Panc1 (cell line): Measurements from ENCODE around the gene CEP85L.

Experiments
- CTCF ChIP-seq: fragments of 450-650 bp; IDR thresholded peaks from 2 replicates; pipeline ENCODE4 v1.5.1; 2017; ENCODE audit warnings: mild to moderate bottlenecking
- REST ChIP-seq, 2 experiments: IDR thresholded peaks; 2 replicates each; pipeline ENCODE4 v1.6.1; 2011 to 2012; ENCODE audit warnings: low read depth in 2 of 2, control low read depth in 1 of 2, low read length in 1 of 2, mild to moderate bottlenecking in 1 of 2, moderate library complexity in 1 of 2; ENCODE audit not compliant: insufficient read depth in 1 of 2

DNA sequence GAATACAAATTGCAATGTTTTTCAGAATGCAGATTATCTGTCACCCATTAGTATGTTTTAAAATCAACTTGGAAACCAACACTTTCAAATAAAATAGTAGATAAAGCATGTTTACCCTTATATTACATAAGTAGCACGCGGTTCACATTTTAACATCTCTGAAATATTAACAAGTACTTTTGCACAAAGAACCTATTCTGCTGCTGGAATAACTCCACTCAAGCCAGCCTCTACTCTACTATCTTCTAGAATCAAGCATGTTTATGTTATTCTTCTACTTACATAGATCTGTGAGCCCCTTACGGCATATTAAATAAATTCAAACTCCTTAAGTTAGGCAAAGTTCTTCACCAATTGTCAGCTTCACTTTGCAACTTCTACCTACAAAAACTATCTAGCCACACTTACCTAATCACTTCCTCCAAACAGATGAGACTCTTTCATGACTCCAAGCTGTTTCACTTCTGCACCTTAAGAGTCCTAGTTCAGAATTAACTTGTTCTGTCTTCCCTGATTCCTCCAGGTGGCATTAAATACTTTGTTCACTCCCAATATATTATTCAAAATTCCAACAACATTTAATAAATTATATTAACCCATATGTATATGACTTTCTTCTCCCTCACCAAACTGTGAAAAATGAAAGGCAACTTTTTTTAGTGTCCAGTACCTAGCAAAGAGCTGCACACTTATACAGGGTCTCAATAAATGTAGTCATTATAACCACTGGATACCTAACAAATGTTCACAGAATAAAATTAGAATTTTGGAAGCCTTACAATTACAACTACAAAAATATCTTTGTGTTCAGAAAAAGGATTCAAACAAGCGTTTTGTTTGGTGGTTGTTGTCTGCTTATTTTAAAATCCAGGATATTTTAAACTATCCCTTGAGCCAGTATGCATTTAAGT lies 12.1 kb downstream of the CEP85L start:
- TF ChIP-seq CTCF, result no peak
- no peak for TF ChIP-seq REST (IDR thresholded peaks at IDR 0.05; ENCODE audit: insufficient read depth in 1 of 2, low read depth in 2 of 2, low read length in 1 of 2)
